GM12891 (cell line): ENCODE data around the gene ZBTB16.

Experiments
- DNase-seq: peaks from one replicate; pipeline ENCODE4 v3.0.0; 2011; ENCODE audit warnings: low spot score; ENCODE audit not compliant: insufficient read length
- FAIRE-seq: peaks from 2 replicates; lab custom pipeline; 2011; peaks lifted over from hg19 to GRCh38; lab: Jason Lieb, UNC
- PAX5 ChIP-seq: IDR thresholded peaks from 2 replicates; pipeline ENCODE4 v1.6.1; 2011; ENCODE audit warnings: low read length, moderate library complexity, mild to moderate bottlenecking; ENCODE audit not compliant: insufficient read depth, severe bottlenecking
- POLR2A ChIP-seq: IDR thresholded peaks from 2 replicates; pipeline ENCODE4 v1.6.1; 2011; ENCODE audit warnings: low read depth, low read length, control low read depth
- POLR2AphosphoS5 ChIP-seq: IDR thresholded peaks from 2 replicates; pipeline ENCODE4 v1.6.1; 2011; ENCODE audit warnings: low read depth, low read length, control low read depth
- POU2F2 ChIP-seq: IDR thresholded peaks from 2 replicates; pipeline ENCODE4 v1.6.1; 2011; ENCODE audit warnings: low read depth, mild to moderate bottlenecking, control low read depth, low read length, moderate library complexity
- SPI1 ChIP-seq: IDR thresholded peaks from 2 replicates; pipeline ENCODE4 v1.6.1; 2011; ENCODE audit warnings: low read depth, low read length, control low read depth
- TAF1 ChIP-seq: IDR thresholded peaks from 2 replicates; pipeline ENCODE4 v1.6.1; 2011; ENCODE audit warnings: low read depth, low read length, control low read depth

Gene ZBTB16

GRCh38 chr11:114175706-114176105 is 116.2 kb downstream of the ZBTB16 start:
- DNase-seq (no peak), FAIRE-seq (no peak)
- TF ChIP-seq POLR2A: no peak
- no peak for TF ChIP-seq POU2F2
- no peak for TF ChIP-seq SPI1
- no peak for TF ChIP-seq PAX5
- no peak for TF ChIP-seq POLR2AphosphoS5
- TF ChIP-seq TAF1: no peak

DNA sequence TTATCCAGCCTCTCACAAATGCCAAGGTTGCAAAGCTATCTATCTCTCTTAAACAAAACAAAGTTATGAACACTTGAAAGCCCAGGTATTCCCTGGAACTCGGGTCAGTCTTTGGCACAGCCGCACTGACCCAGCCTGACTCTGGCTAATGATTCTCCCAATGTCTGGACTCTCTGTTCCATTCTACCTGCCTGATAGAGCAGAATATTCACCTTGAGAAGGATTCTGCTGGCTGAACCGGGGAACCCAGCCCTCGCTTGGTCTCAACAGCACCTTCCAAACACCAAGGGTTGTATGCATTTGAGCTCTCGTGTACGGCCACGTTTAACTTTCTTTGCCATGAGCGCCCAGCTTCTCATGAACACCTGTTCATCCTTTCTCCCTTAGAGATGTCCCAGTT is 116.8 kb downstream of the ZBTB16 start:
- TF ChIP-seq POLR2AphosphoS5 (no peak), POLR2A (no peak), TAF1 (no peak), PAX5 (no peak), SPI1 (no peak), POU2F2 (no peak)
- FAIRE-seq (no peak), DNase-seq (no peak)

DNA sequence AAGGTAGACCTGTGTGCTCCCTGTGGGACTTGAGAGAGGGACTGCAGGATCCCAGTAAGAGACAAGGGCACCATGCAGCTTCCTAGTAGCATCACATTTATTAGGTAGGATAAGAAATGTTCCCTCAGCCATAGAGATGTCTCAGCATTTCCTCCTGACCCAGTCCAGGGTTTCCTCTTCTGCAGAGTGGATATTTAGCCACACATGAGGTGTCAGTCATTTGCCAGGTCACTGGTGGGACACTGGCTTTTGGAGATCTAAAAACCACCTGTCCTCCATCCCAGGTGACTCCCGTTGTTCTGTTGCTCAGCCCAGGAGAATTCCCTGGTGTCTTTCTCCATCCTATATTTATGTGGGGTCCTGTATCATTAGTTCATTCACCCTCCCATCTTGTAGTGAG is 119.1 kb downstream of the ZBTB16 start:
- FAIRE-seq: no peak
- no peak for TF ChIP-seq POLR2AphosphoS5
- TF ChIP-seq POU2F2: no peak
- TF ChIP-seq TAF1: no peak
- TF ChIP-seq PAX5: no peak
- no peak for TF ChIP-seq POLR2A
- DNase-seq: no peak

DNA sequence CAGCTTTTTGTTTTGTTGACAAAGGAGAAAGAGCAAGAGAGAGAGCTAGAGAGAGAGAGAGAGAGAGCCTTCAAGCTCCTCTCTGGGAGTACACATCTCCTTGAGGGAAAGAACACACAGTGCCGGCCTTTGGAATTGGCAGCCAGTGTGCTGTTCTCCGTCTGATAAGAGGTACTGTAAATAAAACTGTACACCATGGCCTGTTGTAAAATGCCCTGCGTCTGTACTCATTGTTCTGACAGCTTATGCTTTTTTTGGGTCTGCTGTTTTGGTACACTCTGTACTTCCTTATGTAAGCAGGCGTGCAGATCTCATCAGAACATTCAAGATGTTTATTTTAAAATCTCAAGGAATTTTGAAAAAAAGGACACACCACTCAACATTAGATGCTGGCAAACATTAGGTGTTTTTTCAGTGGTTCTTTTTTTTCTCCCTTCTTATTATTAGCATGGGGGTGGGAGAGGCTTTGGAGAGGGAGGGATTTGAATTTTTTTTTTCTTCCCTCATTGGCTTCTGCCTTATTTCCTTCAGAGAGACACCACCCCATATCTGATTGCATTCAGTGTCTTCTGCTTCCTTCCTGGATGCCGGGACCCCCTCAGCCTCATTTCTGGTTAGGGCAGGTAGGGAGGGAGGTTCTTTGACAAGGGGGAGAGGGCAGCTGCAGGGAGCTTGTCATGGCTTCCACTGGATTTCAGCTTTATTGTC is 119.9 kb downstream of the ZBTB16 start:
- DNase-seq (no peak), FAIRE-seq (no peak)
- TF ChIP-seq POLR2AphosphoS5 (no peak), POLR2A (no peak), POU2F2 (no peak), PAX5 (no peak), SPI1 (no peak), TAF1 (no peak)

GRCh38 chr11:114180301-114181055 is 121.0 kb downstream of the ZBTB16 start:
- no peak for DNase-seq
- no peak for TF ChIP-seq PAX5
- TF ChIP-seq TAF1: no peak
- TF ChIP-seq SPI1: no peak
- TF ChIP-seq POLR2A: no peak
- TF ChIP-seq POLR2AphosphoS5: no peak
- no peak for TF ChIP-seq POU2F2
- FAIRE-seq: no peak

GRCh38 chr11:114181195-114181594 is 121.7 kb downstream of the ZBTB16 start:
- TF ChIP-seq TAF1 (no peak), POU2F2 (no peak), POLR2A (no peak), PAX5 (no peak), POLR2AphosphoS5 (no peak), SPI1 (no peak)
- FAIRE-seq (no peak), DNase-seq (no peak)

DNA sequence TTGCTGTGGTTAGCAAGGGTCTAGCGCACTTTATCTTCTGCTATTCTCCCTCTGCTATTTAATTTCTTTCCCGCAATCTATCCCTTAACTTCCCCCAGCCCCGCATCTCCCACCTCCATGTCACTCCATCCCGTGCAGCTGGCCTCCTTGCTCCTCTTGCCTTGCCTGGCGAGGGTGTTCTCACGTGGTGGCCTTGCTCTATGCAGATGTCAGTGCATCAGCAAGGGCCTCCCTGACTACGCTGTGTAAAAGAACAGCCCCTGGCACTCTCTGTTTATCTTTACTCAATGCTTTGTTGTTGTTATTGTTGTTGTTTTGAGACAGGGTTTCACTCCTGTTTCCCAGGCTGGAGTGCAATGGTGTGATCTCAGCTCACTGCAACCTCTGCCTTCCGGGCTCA is 122.2 kb downstream of the ZBTB16 start:
- no peak for FAIRE-seq
- DNase-seq: no peak
- TF ChIP-seq POLR2A (no peak), SPI1 (no peak), POLR2AphosphoS5 (no peak), TAF1 (no peak), PAX5 (no peak), POU2F2 (no peak)

GRCh38 chr11:114182471-114183043 is 123.0 kb downstream of the ZBTB16 start:
- TF ChIP-seq POLR2AphosphoS5 (no peak), PAX5 (no peak), SPI1 (no peak), POU2F2 (no peak), TAF1 (no peak), POLR2A (no peak)
- DNase-seq (no peak), FAIRE-seq (no peak)

DNA sequence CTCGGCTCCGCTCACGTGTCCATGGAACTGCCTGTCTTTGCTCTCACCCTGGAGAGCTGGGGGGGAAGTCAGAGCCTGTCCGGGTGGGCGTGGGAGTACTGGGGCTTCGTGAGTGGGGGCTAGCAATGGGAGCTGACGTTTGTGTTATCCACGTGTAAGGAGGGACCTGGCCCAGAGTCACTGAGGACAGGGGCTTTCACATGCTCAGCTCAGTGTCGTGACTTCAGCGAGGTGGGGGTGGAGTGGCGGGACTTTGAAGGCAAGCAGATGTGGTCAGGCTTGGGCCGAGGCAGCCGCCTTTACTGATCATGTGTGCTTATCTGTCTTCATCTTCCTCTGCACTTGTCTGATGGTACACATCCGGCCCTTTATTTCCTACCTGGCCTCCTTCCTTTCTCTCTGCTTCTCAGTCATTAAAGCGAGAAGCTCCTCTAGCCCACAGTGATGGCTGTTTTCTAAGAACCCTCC is 123.6 kb downstream of the ZBTB16 start:
- FAIRE-seq: no peak
- TF ChIP-seq POLR2AphosphoS5 (no peak), TAF1 (no peak)
- DNase-seq: no peak

DNA sequence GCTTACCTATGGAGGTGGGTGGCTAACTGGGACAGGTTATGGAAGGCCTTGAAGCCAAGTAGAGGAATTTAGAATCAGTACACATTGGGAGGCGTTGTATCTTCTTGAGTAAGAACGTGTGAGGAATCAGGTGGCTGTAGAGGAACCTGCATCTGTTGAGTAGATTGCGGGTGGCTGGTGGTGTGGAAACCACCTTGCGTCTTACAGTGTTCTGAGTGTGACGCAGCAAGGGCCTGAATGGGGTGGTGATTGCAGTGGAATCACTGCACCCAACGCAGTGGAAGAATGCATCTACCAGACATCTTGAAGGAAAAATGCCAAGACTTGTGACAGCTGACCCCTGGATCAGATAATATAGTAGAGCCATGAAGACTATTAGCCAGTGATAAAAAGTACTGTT is 125.9 kb downstream of the ZBTB16 start:
- TF ChIP-seq POLR2A: no peak
- no peak for TF ChIP-seq SPI1
- no peak for TF ChIP-seq PAX5
- no peak for TF ChIP-seq POLR2AphosphoS5
- TF ChIP-seq POU2F2: no peak
- no peak for TF ChIP-seq TAF1
- DNase-seq (no peak), FAIRE-seq (no peak)
